CD4-positive, alpha-beta T cell (primary cell): ENCODE data around the gene LPCAT1. TPM values are rescaled to one million over a fixed set of nuclear protein-coding genes. Genes with fewer than 3 reads are reported as not detected.

Experiments used
- ATAC-seq: fragments of 200-7000 bp; cut with Tn5 transposase; one replicate; pipeline ENCODE4 v1.10.0; 2022; ENCODE audit warnings: mild to moderate bottlenecking; ENCODE audit not compliant: poor library complexity
- CTCF ChIA-PET: fragments of 350-600 bp; sonication (Branson Sonifier 250); formaldehyde crosslinking; loops from one replicate; lab custom pipeline; 2021; ENCODE audit warnings: antibody characterized with exemption, inconsistent platforms; lab: Charles Lee
- POLR2A ChIA-PET: fragments of 350-600 bp; sonication (Branson Sonifier 250); formaldehyde crosslinking; loops from one replicate; lab custom pipeline; 2021; ENCODE audit warnings: antibody characterized with exemption, inconsistent platforms; lab: Charles Lee
- DNase-seq, 14 experiments: peaks; one replicate each; pipeline ENCODE4 v3.0.0-alpha.2; 2013 to 2020; ENCODE audit warnings: mixed read lengths in 2 of 14
- H3K27ac ChIP-seq, 2 donors: one replicate each; pipeline versions ENCODE4 v1.5.1 to v1.7.0; 2013; ENCODE audit warnings: low read length in 2 of 2, low read depth in 1 of 2, mild to moderate bottlenecking in 1 of 2
- H3K27me3 ChIP-seq, 2 experiments: 1 replicate in 1 of 2; 2 replicates in 1 of 2; pipeline versions ENCODE4 v1.6.1 to v1.7.0; 2013; ENCODE audit warnings: low read length in 2 of 2, control low read depth in 1 of 2, mild to moderate bottlenecking in 1 of 2, moderate library complexity in 1 of 2; ENCODE audit not compliant: insufficient read depth in 2 of 2, control insufficient read depth in 1 of 2
- H3K36me3 ChIP-seq: one replicate; pipeline ENCODE4 v1.6.1; 2013; ENCODE audit warnings: low read length, control low read depth; ENCODE audit not compliant: insufficient read depth
- H3K4me1 ChIP-seq: one replicate; pipeline ENCODE4 v1.6.1; 2013; ENCODE audit warnings: low read length, control low read depth; ENCODE audit not compliant: insufficient read depth
- H3K4me3 ChIP-seq: one replicate; pipeline ENCODE4 v1.5.1; 2013; ENCODE audit warnings: mild to moderate bottlenecking, low read length, moderate library complexity
- H3K9me3 ChIP-seq, 2 experiments: 1 replicate in 1 of 2; 2 replicates in 1 of 2; pipeline versions ENCODE4 v1.6.1 to v1.7.0; 2013; ENCODE audit warnings: low read length in 2 of 2, mild to moderate bottlenecking in 2 of 2, control low read depth in 1 of 2, moderate library complexity in 1 of 2; ENCODE audit not compliant: control insufficient read depth in 1 of 2, insufficient read depth in 1 of 2
- H3K27ac Mint-ChIP-seq: one replicate; pipeline ENCODE4 v1.8.0; 2020; ENCODE audit warnings: mixed read lengths
- H3K27me3 Mint-ChIP-seq: one replicate; pipeline ENCODE4 v1.8.0; 2021; ENCODE audit warnings: mixed read lengths
- H3K36me3 Mint-ChIP-seq: one replicate; pipeline ENCODE4 v1.8.0; 2021; ENCODE audit warnings: low read depth, mixed read lengths
- H3K4me1 Mint-ChIP-seq: one replicate; pipeline ENCODE4 v1.8.0; 2021; ENCODE audit warnings: low read depth, mixed read lengths
- H3K4me3 Mint-ChIP-seq: one replicate; pipeline ENCODE4 v1.8.0; 2020; ENCODE audit warnings: mild to moderate bottlenecking, mixed read lengths
- H3K9me3 Mint-ChIP-seq: one replicate; pipeline ENCODE4 v1.8.0; 2020; ENCODE audit warnings: mixed read lengths
- intact Hi-C, 2 experiments: fragments of 100-400 bp; cut with DNase I in 1 of 2; cut with micrococcal nuclease in 1 of 2; formaldehyde crosslinking; loops; one replicate each; pipeline versions ENCODE4 v1.15.1 to v1.9.0; 2023 to 2025; cut with DNase I, micrococcal nuclease
- total RNA-seq, 174 experiments: library from RNA in 2 of 174; stranded (reverse) in 2 of 174; gene quantifications; one replicate each; pipeline ENCODE4 v1.2.3 and lab custom pipeline; 2021 to 2026
- TF ChIP-seq, protein P1 (sequence below): fragments of 200-600 bp; IDR thresholded peaks from one replicate; pipeline ENCODE4 v1.8.0; 2022; ENCODE audit warnings: antibody characterized with exemption, mild to moderate bottlenecking

LPCAT1 gene
- total RNA-seq, 2 experiments from 2014 or later: 20.4 to 21.2 TPM

DNA sequence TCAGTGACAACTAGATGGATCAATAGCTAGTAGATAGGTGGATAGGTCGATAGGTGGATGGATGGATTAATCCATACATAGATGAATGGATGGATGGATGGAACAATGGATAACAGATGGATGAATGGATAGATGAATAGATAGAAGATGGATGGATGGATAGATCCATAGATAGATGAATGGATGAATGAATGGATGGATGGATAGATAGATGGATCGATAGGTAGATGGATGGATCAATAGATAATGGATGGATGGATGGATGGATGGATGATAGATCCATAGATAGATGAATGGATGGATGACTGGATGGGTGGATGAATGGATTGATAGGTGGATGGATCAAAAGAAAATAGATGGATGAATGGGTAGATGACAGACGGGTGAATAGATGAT, 83.7 kb downstream of the LPCAT1 start:
- TF ChIP-seq, protein P1, sequence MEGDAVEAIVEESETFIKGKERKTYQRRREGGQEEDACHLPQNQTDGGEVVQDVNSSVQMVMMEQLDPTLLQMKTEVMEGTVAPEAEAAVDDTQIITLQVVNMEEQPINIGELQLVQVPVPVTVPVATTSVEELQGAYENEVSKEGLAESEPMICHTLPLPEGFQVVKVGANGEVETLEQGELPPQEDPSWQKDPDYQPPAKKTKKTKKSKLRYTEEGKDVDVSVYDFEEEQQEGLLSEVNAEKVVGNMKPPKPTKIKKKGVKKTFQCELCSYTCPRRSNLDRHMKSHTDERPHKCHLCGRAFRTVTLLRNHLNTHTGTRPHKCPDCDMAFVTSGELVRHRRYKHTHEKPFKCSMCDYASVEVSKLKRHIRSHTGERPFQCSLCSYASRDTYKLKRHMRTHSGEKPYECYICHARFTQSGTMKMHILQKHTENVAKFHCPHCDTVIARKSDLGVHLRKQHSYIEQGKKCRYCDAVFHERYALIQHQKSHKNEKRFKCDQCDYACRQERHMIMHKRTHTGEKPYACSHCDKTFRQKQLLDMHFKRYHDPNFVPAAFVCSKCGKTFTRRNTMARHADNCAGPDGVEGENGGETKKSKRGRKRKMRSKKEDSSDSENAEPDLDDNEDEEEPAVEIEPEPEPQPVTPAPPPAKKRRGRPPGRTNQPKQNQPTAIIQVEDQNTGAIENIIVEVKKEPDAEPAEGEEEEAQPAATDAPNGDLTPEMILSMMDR: no peak
- peaks cover 9% of the 10 kb centered on the region for H3K4me1 ChIP-seq
- H3K27ac Mint-ChIP-seq: no peak overlapping the region
- ChIA-PET POLR2A (no interaction called here), CTCF (no interaction called here)
- ATAC-seq (no peak), DNase-seq (no peak)
- no peaks in the 10 kb centered on the region for H3K36me3 Mint-ChIP-seq
- H3K4me3 Mint-ChIP-seq: no peak overlapping the region
- H3K9me3 Mint-ChIP-seq: peaks cover 6% of the 10 kb centered on the region
- H3K9me3 ChIP-seq: peaks cover 0 to 39% of the 10 kb centered on the region in 2 experiments
- intact Hi-C loops: no loop called here
- peaks cover 11% of the 10 kb centered on the region for H3K4me1 Mint-ChIP-seq
- peaks cover 44% of the 10 kb centered on the region for H3K27me3 Mint-ChIP-seq
- peaks cover 28 to 34% of the 10 kb centered on the region in 2 experiments for H3K27me3 ChIP-seq
- no peak overlapping the region for H3K4me3 ChIP-seq
- H3K27ac ChIP-seq: no peak overlapping the region
- no peaks in the 10 kb centered on the region for H3K36me3 ChIP-seq

DNA sequence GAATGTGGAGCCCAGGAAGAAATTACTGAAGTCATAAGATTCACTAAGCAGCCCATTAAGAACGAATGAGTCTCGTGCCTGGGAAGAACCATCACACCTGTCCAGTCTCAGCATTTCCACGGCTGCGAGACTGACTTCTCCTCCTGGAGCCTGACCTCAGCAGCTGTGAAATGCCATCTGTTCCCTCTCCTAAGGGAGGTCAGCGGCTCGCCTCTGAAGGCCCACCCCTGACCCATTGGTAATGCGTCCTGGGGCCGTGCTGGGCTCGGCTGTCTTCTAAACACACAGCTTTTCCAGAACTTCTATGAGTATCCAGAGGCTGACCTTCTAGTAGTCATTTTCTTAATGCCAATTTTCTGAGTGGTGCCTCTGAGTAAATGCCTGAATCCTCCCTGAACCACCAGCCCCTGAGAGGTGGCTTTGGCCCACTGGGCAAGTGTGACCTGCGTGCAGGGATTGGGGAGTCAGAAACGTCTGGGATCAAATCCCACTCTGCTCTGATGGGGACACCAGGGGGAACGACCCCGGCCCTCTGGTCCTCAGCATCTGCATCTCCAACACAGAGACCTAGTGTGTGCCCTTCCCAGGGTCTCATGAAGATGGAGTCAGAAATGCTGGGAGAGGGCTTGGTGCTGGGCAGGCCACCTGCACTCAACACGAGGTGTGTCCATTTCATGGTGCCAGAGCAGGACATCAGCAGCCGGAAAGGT, 84.2 kb downstream of the LPCAT1 start:
- no peak overlapping the region for H3K27ac Mint-ChIP-seq

DNA sequence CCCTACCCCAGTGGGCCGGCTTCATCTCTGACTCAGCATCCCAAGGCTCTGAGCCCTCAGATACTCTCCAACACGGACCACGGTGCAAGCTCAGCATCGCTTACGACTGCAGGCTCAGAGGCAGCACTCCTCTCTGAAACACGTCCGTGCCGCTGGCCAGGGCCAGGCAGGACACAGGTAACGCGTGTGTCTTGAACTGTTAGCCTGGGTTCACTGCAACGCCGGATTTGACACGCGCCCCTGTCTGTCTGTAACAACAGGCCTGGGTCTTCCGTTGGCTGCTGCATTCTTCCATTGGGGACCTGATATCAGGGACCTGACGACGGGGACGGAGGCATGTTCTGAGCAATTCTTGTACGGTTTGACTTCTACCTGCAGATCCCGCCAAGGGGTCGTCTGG, 84.9 kb downstream of the LPCAT1 start:
- no peak overlapping the region for H3K4me3 Mint-ChIP-seq
- peaks cover 8% of the 10 kb centered on the region for H3K4me1 Mint-ChIP-seq
- ATAC-seq: no peak
- Histone ChIP-seq H3K9me3 (peaks cover 0 to 30% of the 10 kb centered on the region in 2 experiments), H3K4me3 (no peak overlapping the region), H3K27ac (no peak overlapping the region), H3K4me1 (no peaks in the 10 kb centered on the region), H3K27me3 (peaks cover 20 to 22% of the 10 kb centered on the region in 2 experiments), H3K36me3 (no peaks in the 10 kb centered on the region)
- TF ChIP-seq, protein P1: no peak
- intact Hi-C loops: no loop called here
- H3K27ac Mint-ChIP-seq: no peak overlapping the region
- H3K9me3 Mint-ChIP-seq: peaks cover 6% of the 10 kb centered on the region
- H3K36me3 Mint-ChIP-seq: no peaks in the 10 kb centered on the region
- POLR2A ChIA-PET: no interaction called here
- H3K27me3 Mint-ChIP-seq: peaks cover 34% of the 10 kb centered on the region
- CTCF ChIA-PET: no interaction called here
- no peak for DNase-seq

More for the DNA sequence above, 84.2 kb downstream of the LPCAT1 start:
- H3K36me3 ChIP-seq: no peaks in the 10 kb centered on the region
- no peak overlapping the region for H3K4me3 Mint-ChIP-seq
- POLR2A ChIA-PET: no interaction called here
- peaks cover 0 to 35% of the 10 kb centered on the region in 2 experiments for H3K9me3 ChIP-seq
- peaks cover 41% of the 10 kb centered on the region for H3K27me3 Mint-ChIP-seq
- H3K4me1 ChIP-seq: peaks cover 6% of the 10 kb centered on the region
- no peak overlapping the region for H3K27ac ChIP-seq
- ATAC-seq (no peak), DNase-seq (peak in 1 of 14 experiments; percentile 15)
- no peak overlapping the region for H3K4me3 ChIP-seq
- CTCF ChIA-PET: no interaction called here
- H3K27me3 ChIP-seq: peaks cover 26 to 28% of the 10 kb centered on the region in 2 experiments
- peaks cover 6% of the 10 kb centered on the region for H3K9me3 Mint-ChIP-seq
- peaks cover 11% of the 10 kb centered on the region for H3K4me1 Mint-ChIP-seq
- H3K36me3 Mint-ChIP-seq: no peaks in the 10 kb centered on the region
- intact Hi-C loops: no loop called here
- TF ChIP-seq, protein P1: no peak
